Astrocyte (in vitro differentiated cells and primary cell): Measurements from ENCODE around the gene FAM72B. TPM values are rescaled to one million over a fixed set of nuclear protein-coding genes. Genes with fewer than 3 reads are reported as not detected.
"Not testable (repeated sequence)": the region's sequence is repeated elsewhere in the genome, so short reads cannot be mapped to it uniquely, and the experiment has no call there.

ENCODE experiments used
- DNase-seq: peaks from one replicate; pipeline ENCODE4 v3.0.0-alpha.2; 2010; ENCODE audit warnings: low read depth
- FAIRE-seq: peaks from 2 replicates; lab custom pipeline; 2011; peaks lifted over from hg19 to GRCh38; lab: Jason Lieb, UNC
- H2AFZ ChIP-seq: 2 replicates; pipeline ENCODE4 v1.6.0; 2012; ENCODE audit warnings: low read depth, low read length, inconsistent platforms
- H3K27ac ChIP-seq: 2 replicates; pipeline ENCODE4 v1.5.1; 2011; ENCODE audit warnings: low read depth, low read length, inconsistent platforms
- H3K27me3 ChIP-seq: 2 replicates; pipeline ENCODE4 v1.6.0; 2011; ENCODE audit warnings: low read length, inconsistent platforms; ENCODE audit not compliant: insufficient read depth
- H3K36me3 ChIP-seq: 2 replicates; pipeline ENCODE4 v1.5.1; 2011; ENCODE audit warnings: low read length, inconsistent platforms; ENCODE audit not compliant: insufficient read depth
- H3K4me1 ChIP-seq: 2 replicates; pipeline ENCODE4 v1.5.1; 2011; ENCODE audit warnings: low read length, inconsistent platforms; ENCODE audit not compliant: insufficient read depth
- H3K4me2 ChIP-seq: 2 replicates; pipeline ENCODE4 v1.6.0; 2012; ENCODE audit warnings: low read length, inconsistent platforms
- H3K4me3 ChIP-seq: 2 replicates; pipeline ENCODE4 v1.5.1; 2011; ENCODE audit warnings: low read depth, mild to moderate bottlenecking, low read length, inconsistent platforms; ENCODE audit not compliant: insufficient read depth
- H3K79me2 ChIP-seq: 2 replicates; pipeline ENCODE4 v1.6.0; 2012; ENCODE audit warnings: mild to moderate bottlenecking, low read length, inconsistent platforms; ENCODE audit not compliant: insufficient read depth
- H3K9ac ChIP-seq: 2 replicates; pipeline ENCODE4 v1.6.0; 2012; ENCODE audit warnings: mild to moderate bottlenecking, low read length, inconsistent platforms
- H3K9me3 ChIP-seq: 2 replicates; pipeline ENCODE4 v1.5.1; 2012; ENCODE audit warnings: low read depth, mild to moderate bottlenecking, low read length, inconsistent platforms; ENCODE audit not compliant: insufficient read depth
- H4K20me1 ChIP-seq: 2 replicates; pipeline ENCODE4 v1.6.0; 2012; ENCODE audit warnings: low read length, inconsistent platforms; ENCODE audit not compliant: insufficient read depth
- H3K27ac Mint-ChIP-seq: one replicate; pipeline ENCODE4 v1.8.0; 2021; ENCODE audit warnings: mild to moderate bottlenecking, mixed read lengths; ENCODE audit not compliant: unreplicated experiment
- H3K27me3 Mint-ChIP-seq: one replicate; pipeline ENCODE4 v1.8.0; 2021; ENCODE audit warnings: low read depth, mixed read lengths; ENCODE audit not compliant: unreplicated experiment
- H3K36me3 Mint-ChIP-seq: one replicate; pipeline ENCODE4 v1.8.0; 2021; ENCODE audit warnings: low read depth, mixed read lengths; ENCODE audit not compliant: unreplicated experiment
- H3K4me1 Mint-ChIP-seq: one replicate; pipeline ENCODE4 v1.8.0; 2021; ENCODE audit warnings: low read depth, mixed read lengths; ENCODE audit not compliant: unreplicated experiment
- H3K4me3 Mint-ChIP-seq: one replicate; pipeline ENCODE4 v1.8.0; 2021; ENCODE audit warnings: mild to moderate bottlenecking, moderate library complexity, mixed read lengths; ENCODE audit not compliant: unreplicated experiment
- H3K9me3 Mint-ChIP-seq: one replicate; pipeline ENCODE4 v1.8.0; 2021; ENCODE audit warnings: mild to moderate bottlenecking, mixed read lengths; ENCODE audit not compliant: unreplicated experiment
- total RNA-seq: library from RNA; stranded (reverse); gene quantifications from 2 replicates; pipeline ENCODE4 v1.2.1, GENCODE V29; 2021

The FAM72B gene
- total RNA-seq, 1 donor from 2014 or later: 2.9 TPM

- not testable (repeated sequence) for H3K4me3 ChIP-seq, FAIRE-seq, H3K79me2 ChIP-seq, H4K20me1 ChIP-seq, H2AFZ ChIP-seq, H3K4me1 Mint-ChIP-seq, H3K9me3 ChIP-seq, H3K36me3 ChIP-seq, H3K9ac ChIP-seq, H3K4me3 Mint-ChIP-seq, H3K36me3 Mint-ChIP-seq, H3K27me3 ChIP-seq, H3K9me3 Mint-ChIP-seq, H3K4me2 ChIP-seq, H3K4me1 ChIP-seq, H3K27me3 Mint-ChIP-seq
- DNase-seq: peak; percentile 80
- H3K27ac ChIP-seq: peak overlapping the region; percentile 33
- peak overlapping the region; percentile 78 for H3K27ac Mint-ChIP-seq
Measured at GRCh38 chr1:121200985-121201981, 17.1 kb upstream of the FAM72B start.

- H3K79me2 ChIP-seq, H3K9ac ChIP-seq, H3K36me3 ChIP-seq, H2AFZ ChIP-seq, H3K36me3 Mint-ChIP-seq, H4K20me1 ChIP-seq, H3K4me1 Mint-ChIP-seq, H3K9me3 Mint-ChIP-seq, H3K4me3 ChIP-seq, H3K27me3 Mint-ChIP-seq, H3K27ac Mint-ChIP-seq, H3K4me1 ChIP-seq, DNase-seq, H3K4me3 Mint-ChIP-seq, FAIRE-seq, H3K9me3 ChIP-seq, H3K4me2 ChIP-seq, H3K27me3 ChIP-seq, H3K27ac ChIP-seq: not testable (repeated sequence)
Measured at GRCh38 chr1:121200232-121200631, 16.1 kb upstream of the FAM72B start.

DNA sequence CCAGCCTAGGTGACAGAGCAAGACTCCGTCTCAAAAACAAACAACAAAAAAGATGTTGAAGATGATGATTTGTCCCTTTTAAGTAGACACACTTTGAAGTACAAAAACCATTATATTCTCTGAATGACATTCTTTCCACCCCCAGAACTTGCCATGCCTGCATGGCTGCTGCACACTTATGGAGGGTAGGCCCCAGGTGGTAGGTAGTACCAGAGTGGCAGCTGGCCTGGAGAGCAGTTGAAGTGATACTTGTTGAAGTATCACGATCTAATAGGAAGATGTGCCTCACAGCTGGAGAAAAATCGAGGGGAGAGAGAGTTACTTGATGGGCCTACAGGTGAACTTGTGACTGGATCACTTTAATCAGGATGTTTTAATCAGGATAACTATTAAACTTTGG lies 15.6 kb upstream of the FAM72B start:
- not testable (repeated sequence) for H3K9ac ChIP-seq, H3K36me3 ChIP-seq, H2AFZ ChIP-seq, H3K4me1 ChIP-seq, H3K36me3 Mint-ChIP-seq, FAIRE-seq, DNase-seq, H3K79me2 ChIP-seq, H3K27me3 ChIP-seq, H3K4me2 ChIP-seq, H3K27ac ChIP-seq, H3K9me3 Mint-ChIP-seq, H4K20me1 ChIP-seq, H3K27me3 Mint-ChIP-seq, H3K4me3 Mint-ChIP-seq, H3K9me3 ChIP-seq, H3K4me3 ChIP-seq, H3K4me1 Mint-ChIP-seq, H3K27ac Mint-ChIP-seq

GRCh38 chr1:121197095-121197882 lies 13.1 kb upstream of the FAM72B start:
- not testable (repeated sequence) for H3K27ac ChIP-seq, DNase-seq, H3K9me3 ChIP-seq, FAIRE-seq, H3K4me1 ChIP-seq, H3K79me2 ChIP-seq, H3K4me3 ChIP-seq, H3K4me1 Mint-ChIP-seq, H3K27me3 Mint-ChIP-seq, H3K36me3 Mint-ChIP-seq, H3K4me2 ChIP-seq, H3K27me3 ChIP-seq, H3K27ac Mint-ChIP-seq, H4K20me1 ChIP-seq, H3K9me3 Mint-ChIP-seq, H3K9ac ChIP-seq, H3K4me3 Mint-ChIP-seq, H2AFZ ChIP-seq, H3K36me3 ChIP-seq

GRCh38 chr1:121192512-121192911 lies 8.4 kb upstream of the FAM72B start:
- H3K27ac ChIP-seq, H3K4me1 ChIP-seq, H3K27ac Mint-ChIP-seq, H3K27me3 ChIP-seq, H3K4me3 ChIP-seq, H3K4me1 Mint-ChIP-seq, FAIRE-seq, H3K36me3 Mint-ChIP-seq, H3K4me3 Mint-ChIP-seq, H4K20me1 ChIP-seq, H2AFZ ChIP-seq, H3K27me3 Mint-ChIP-seq, DNase-seq, H3K36me3 ChIP-seq, H3K9me3 Mint-ChIP-seq, H3K9ac ChIP-seq, H3K4me2 ChIP-seq, H3K9me3 ChIP-seq, H3K79me2 ChIP-seq: not testable (repeated sequence)
